Astrocyte (in vitro differentiated cells and primary cell): ENCODE results near the gene NFATC1. TPM values are rescaled to one million over a fixed set of nuclear protein-coding genes. Genes with fewer than 3 reads are reported as not detected.

ENCODE experiments used
- DNase-seq: peaks from one replicate; pipeline ENCODE4 v3.0.0-alpha.2; 2010; ENCODE audit warnings: low read depth
- FAIRE-seq: peaks from 2 replicates; lab custom pipeline; 2011; peaks lifted over from hg19 to GRCh38; lab: Jason Lieb, UNC
- H2AFZ ChIP-seq: 2 replicates; pipeline ENCODE4 v1.6.0; 2012; ENCODE audit warnings: low read depth, low read length, inconsistent platforms
- H3K27ac ChIP-seq: 2 replicates; pipeline ENCODE4 v1.5.1; 2011; ENCODE audit warnings: low read depth, low read length, inconsistent platforms
- H3K27me3 ChIP-seq: 2 replicates; pipeline ENCODE4 v1.6.0; 2011; ENCODE audit warnings: low read length, inconsistent platforms; ENCODE audit not compliant: insufficient read depth
- H3K36me3 ChIP-seq: 2 replicates; pipeline ENCODE4 v1.5.1; 2011; ENCODE audit warnings: low read length, inconsistent platforms; ENCODE audit not compliant: insufficient read depth
- H3K4me1 ChIP-seq: 2 replicates; pipeline ENCODE4 v1.5.1; 2011; ENCODE audit warnings: low read length, inconsistent platforms; ENCODE audit not compliant: insufficient read depth
- H3K4me2 ChIP-seq: 2 replicates; pipeline ENCODE4 v1.6.0; 2012; ENCODE audit warnings: low read length, inconsistent platforms
- H3K4me3 ChIP-seq: 2 replicates; pipeline ENCODE4 v1.5.1; 2011; ENCODE audit warnings: low read depth, mild to moderate bottlenecking, low read length, inconsistent platforms; ENCODE audit not compliant: insufficient read depth
- H3K79me2 ChIP-seq: 2 replicates; pipeline ENCODE4 v1.6.0; 2012; ENCODE audit warnings: mild to moderate bottlenecking, low read length, inconsistent platforms; ENCODE audit not compliant: insufficient read depth
- H3K9ac ChIP-seq: 2 replicates; pipeline ENCODE4 v1.6.0; 2012; ENCODE audit warnings: mild to moderate bottlenecking, low read length, inconsistent platforms
- H3K9me3 ChIP-seq: 2 replicates; pipeline ENCODE4 v1.5.1; 2012; ENCODE audit warnings: low read depth, mild to moderate bottlenecking, low read length, inconsistent platforms; ENCODE audit not compliant: insufficient read depth
- H4K20me1 ChIP-seq: 2 replicates; pipeline ENCODE4 v1.6.0; 2012; ENCODE audit warnings: low read length, inconsistent platforms; ENCODE audit not compliant: insufficient read depth
- H3K27ac Mint-ChIP-seq: one replicate; pipeline ENCODE4 v1.8.0; 2021; ENCODE audit warnings: mild to moderate bottlenecking, mixed read lengths; ENCODE audit not compliant: unreplicated experiment
- H3K27me3 Mint-ChIP-seq: one replicate; pipeline ENCODE4 v1.8.0; 2021; ENCODE audit warnings: low read depth, mixed read lengths; ENCODE audit not compliant: unreplicated experiment
- H3K36me3 Mint-ChIP-seq: one replicate; pipeline ENCODE4 v1.8.0; 2021; ENCODE audit warnings: low read depth, mixed read lengths; ENCODE audit not compliant: unreplicated experiment
- H3K4me1 Mint-ChIP-seq: one replicate; pipeline ENCODE4 v1.8.0; 2021; ENCODE audit warnings: low read depth, mixed read lengths; ENCODE audit not compliant: unreplicated experiment
- H3K4me3 Mint-ChIP-seq: one replicate; pipeline ENCODE4 v1.8.0; 2021; ENCODE audit warnings: mild to moderate bottlenecking, moderate library complexity, mixed read lengths; ENCODE audit not compliant: unreplicated experiment
- H3K9me3 Mint-ChIP-seq: one replicate; pipeline ENCODE4 v1.8.0; 2021; ENCODE audit warnings: mild to moderate bottlenecking, mixed read lengths; ENCODE audit not compliant: unreplicated experiment
- CTCF ChIP-seq: IDR thresholded peaks from 2 replicates; pipeline ENCODE4 v1.5.1; 2011; ENCODE audit warnings: low read depth, mild to moderate bottlenecking, inconsistent platforms, low read length, moderate library complexity; ENCODE audit not compliant: insufficient read depth
- EZH2 ChIP-seq: IDR thresholded peaks from 2 replicates; pipeline ENCODE4 v1.6.1; 2012; ENCODE audit warnings: mild to moderate bottlenecking, low read length, inconsistent platforms; ENCODE audit not compliant: insufficient read depth
- total RNA-seq: library from RNA; stranded (reverse); gene quantifications from 2 replicates; pipeline ENCODE4 v1.2.1, GENCODE V29; 2021

Gene NFATC1
- total RNA-seq, 1 donor from 2014 or later: 11.0 TPM

GRCh38 chr18:79387615-79388014 is 8.1 kb upstream of the NFATC1 start:
- H3K9me3 ChIP-seq: no peaks in the 10 kb centered on the region
- Mint-ChIP-seq H3K4me3 (peak overlapping the region; percentile 34), H3K36me3 (no peaks in the 10 kb centered on the region), H3K27me3 (peaks cover 36% of the 10 kb centered on the region), H3K9me3 (no peaks in the 10 kb centered on the region), H3K4me1 (peaks cover 2% of the 10 kb centered on the region), H3K27ac (no peak overlapping the region)
- no peak overlapping the region for H3K27ac ChIP-seq
- no peak overlapping the region for H3K4me3 ChIP-seq
- no peak overlapping the region for H3K4me2 ChIP-seq
- no peaks in the 10 kb centered on the region for H3K36me3 ChIP-seq
- H2AFZ ChIP-seq: no peak overlapping the region
- no peaks in the 10 kb centered on the region for H3K4me1 ChIP-seq
- H3K79me2 ChIP-seq: no peaks in the 10 kb centered on the region
- no peaks in the 10 kb centered on the region for H4K20me1 ChIP-seq
- no peak for FAIRE-seq
- peaks cover 38% of the 10 kb centered on the region for H3K27me3 ChIP-seq
- DNase-seq: no peak
- TF ChIP-seq EZH2 (no peak), CTCF (no peak)
- no peak overlapping the region for H3K9ac ChIP-seq

GRCh38 chr18:79388043-79388442 is 7.7 kb upstream of the NFATC1 start:
- Histone ChIP-seq H3K4me3 (no peak overlapping the region), H3K27ac (no peak overlapping the region), H4K20me1 (no peaks in the 10 kb centered on the region), H3K36me3 (no peaks in the 10 kb centered on the region), H3K79me2 (no peaks in the 10 kb centered on the region), H3K4me2 (no peak overlapping the region), H3K4me1 (peaks cover 3% of the 10 kb centered on the region), H3K27me3 (peaks cover 40% of the 10 kb centered on the region), H3K9ac (no peak overlapping the region), H2AFZ (no peak overlapping the region), H3K9me3 (no peaks in the 10 kb centered on the region)
- H3K27me3 Mint-ChIP-seq: peaks cover 37% of the 10 kb centered on the region
- TF ChIP-seq EZH2 (no peak), CTCF (no peak)
- peaks cover 2% of the 10 kb centered on the region for H3K4me1 Mint-ChIP-seq
- H3K27ac Mint-ChIP-seq: no peak overlapping the region
- H3K9me3 Mint-ChIP-seq: no peaks in the 10 kb centered on the region
- FAIRE-seq: no peak
- no peaks in the 10 kb centered on the region for H3K36me3 Mint-ChIP-seq
- DNase-seq: no peak
- no peak overlapping the region for H3K4me3 Mint-ChIP-seq

GRCh38 chr18:79389689-79390088 is 6.0 kb upstream of the NFATC1 start:
- Histone ChIP-seq H3K9ac (no peak overlapping the region), H3K79me2 (no peaks in the 10 kb centered on the region), H4K20me1 (no peaks in the 10 kb centered on the region), H3K4me2 (no peak overlapping the region), H3K9me3 (no peaks in the 10 kb centered on the region), H3K27ac (no peak overlapping the region), H3K36me3 (no peaks in the 10 kb centered on the region), H3K4me1 (peaks cover 8% of the 10 kb centered on the region), H2AFZ (no peak overlapping the region), H3K4me3 (no peak overlapping the region), H3K27me3 (peaks cover 42% of the 10 kb centered on the region)
- Mint-ChIP-seq H3K27me3 (peaks cover 32% of the 10 kb centered on the region), H3K4me3 (no peak overlapping the region), H3K27ac (no peak overlapping the region), H3K9me3 (no peaks in the 10 kb centered on the region), H3K4me1 (peaks cover 2% of the 10 kb centered on the region), H3K36me3 (no peaks in the 10 kb centered on the region)
- FAIRE-seq (no peak), DNase-seq (no peak)
- TF ChIP-seq EZH2 (no peak), CTCF (no peak)
